Measurements from ENCODE around the gene JAM3.

Gene JAM3

GRCh38 chr11:134044514-134045284 lies 24.2 kb upstream of the JAM3 start:
- Histone ChIP-seq H3K79me2 (ENCODE audit: insufficient read depth, low read length) (no peaks in the 10 kb centered on the region), H3K9me2 (replicated peaks; ENCODE audit: insufficient read depth, low read length) (no peaks in the 10 kb centered on the region), H3K27ac (ENCODE audit: low read depth, low read length) (no peak overlapping the region), H3K4me3 (ENCODE audit: insufficient read depth, low read length, poor library complexity, severe bottlenecking) (no peak overlapping the region), H4K20me1 (ENCODE audit: low read depth, low read length) (no peaks in the 10 kb centered on the region), H3K4me2 (ENCODE audit: low read depth, low read length, poor library complexity, severe bottlenecking) (no peak overlapping the region), H3K27me3 (ENCODE audit: low read length) (no peaks in the 10 kb centered on the region), H2AFZ (ENCODE audit: low read depth, low read length, severe bottlenecking) (no peak overlapping the region), H3K9me3 (ENCODE audit: insufficient read depth, low read length) (no peaks in the 10 kb centered on the region), H3K36me3 (ENCODE audit: low read length) (no peaks in the 10 kb centered on the region), H3F3A (ENCODE audit: insufficient read depth) (no peaks in the 10 kb centered on the region), H3K9ac (ENCODE audit: low read length) (no peak overlapping the region)
- TF ChIP-seq EZH2phosphoT487 (conservative IDR thresholded peaks at IDR 0.05; ENCODE audit: low read length) (no peak), CTCF (IDR thresholded peaks at IDR 0.05; ENCODE audit: insufficient read depth, low read length, poor library complexity, severe bottlenecking) (no peak)

GRCh38 chr11:134045799-134046635 lies 22.9 kb upstream of the JAM3 start:
- Histone ChIP-seq H3K27me3 (ENCODE audit: low read length) (no peaks in the 10 kb centered on the region), H2AFZ (ENCODE audit: low read depth, low read length, severe bottlenecking) (no peak overlapping the region)

GRCh38 chr11:134046681-134047449 lies 22.0 kb upstream of the JAM3 start:
- no peaks in the 10 kb centered on the region for H3K9me2 ChIP-seq (replicated peaks; ENCODE audit: insufficient read depth, low read length)
- no peak overlapping the region for H3K27ac ChIP-seq (ENCODE audit: low read depth, low read length)
- no peaks in the 10 kb centered on the region for H3K9me3 ChIP-seq (ENCODE audit: insufficient read depth, low read length)
- H3K36me3 ChIP-seq (ENCODE audit: low read length), result no peaks in the 10 kb centered on the region
- TF ChIP-seq CTCF (IDR thresholded peaks at IDR 0.05; ENCODE audit: insufficient read depth, low read length, poor library complexity, severe bottlenecking) (no peak), EZH2phosphoT487 (conservative IDR thresholded peaks at IDR 0.05; ENCODE audit: low read length) (no peak)
- no peak overlapping the region for H2AFZ ChIP-seq (ENCODE audit: low read depth, low read length, severe bottlenecking)
- H3K9ac ChIP-seq (ENCODE audit: low read length), result no peak overlapping the region
- H3K4me3 ChIP-seq (ENCODE audit: insufficient read depth, low read length, poor library complexity, severe bottlenecking), result no peak overlapping the region
- H3K27me3 ChIP-seq (ENCODE audit: low read length), result no peaks in the 10 kb centered on the region
- H4K20me1 ChIP-seq (ENCODE audit: low read depth, low read length), result no peaks in the 10 kb centered on the region
- no peaks in the 10 kb centered on the region for H3F3A ChIP-seq (ENCODE audit: insufficient read depth)
- H3K79me2 ChIP-seq (ENCODE audit: insufficient read depth, low read length), result no peaks in the 10 kb centered on the region
- no peak overlapping the region for H3K4me2 ChIP-seq (ENCODE audit: low read depth, low read length, poor library complexity, severe bottlenecking)

More at GRCh38 chr11:134045799-134046635, 22.9 kb upstream of the JAM3 start:
- Histone ChIP-seq H3K9ac (ENCODE audit: low read length) (no peak overlapping the region), H3K4me2 (ENCODE audit: low read depth, low read length, poor library complexity, severe bottlenecking) (no peak overlapping the region), H3K27ac (ENCODE audit: low read depth, low read length) (no peak overlapping the region), H3K9me3 (ENCODE audit: insufficient read depth, low read length) (no peaks in the 10 kb centered on the region), H3K4me3 (ENCODE audit: insufficient read depth, low read length, poor library complexity, severe bottlenecking) (no peak overlapping the region), H3F3A (ENCODE audit: insufficient read depth) (no peaks in the 10 kb centered on the region), H3K9me2 (replicated peaks; ENCODE audit: insufficient read depth, low read length) (no peaks in the 10 kb centered on the region), H4K20me1 (ENCODE audit: low read depth, low read length) (no peaks in the 10 kb centered on the region), H3K36me3 (ENCODE audit: low read length) (no peaks in the 10 kb centered on the region), H3K79me2 (ENCODE audit: insufficient read depth, low read length) (no peaks in the 10 kb centered on the region)
- TF ChIP-seq CTCF (IDR thresholded peaks at IDR 0.05; ENCODE audit: insufficient read depth, low read length, poor library complexity, severe bottlenecking), result no peak
- TF ChIP-seq EZH2phosphoT487 (conservative IDR thresholded peaks at IDR 0.05; ENCODE audit: low read length), result no peak

All from SU-DHL-6 (cell line).